ENCODE results near the gene RIT1.

- no peak for TF ChIP-seq POLR2A (IDR thresholded peaks at IDR 0.05)
- TF ChIP-seq CTCF (IDR thresholded peaks at IDR 0.05), result no peak
Measured at GRCh38 chr1:155904261-155904660, 6.9 kb downstream of the RIT1 start.
